ENCODE data around the gene IL31. TPM values are rescaled to one million over a fixed set of nuclear protein-coding genes. Genes with fewer than 3 reads are reported as not detected.
"Not testable (repeated sequence)": the region's sequence is repeated elsewhere in the genome, so short reads cannot be mapped to it uniquely, and the experiment has no call there.

Gene IL31
- total RNA-seq, 1 experiment from 2014 or later: not detected

- Histone ChIP-seq H3K9me3 (ENCODE audit: control insufficient read depth, insufficient read depth, low read depth, low read length) (no peaks in the 10 kb centered on the region), H3K4me3 (ENCODE audit: low read depth in 2 of 2, low read length in 2 of 2) (peak within 1 kb of the TSS; percentile 41 to 48), H3K27ac (ENCODE audit: low read length) (no peak within 1 kb of the TSS), H3K4me1 (ENCODE audit: control insufficient read depth, insufficient read depth, low read length) (no peaks in the 10 kb centered on the region), H3K36me3 (ENCODE audit: control insufficient read depth, insufficient read depth, low read length) (no peaks in the 10 kb centered on the region), H3K27me3 (ENCODE audit: control insufficient read depth, insufficient read depth, low read length) (no peaks in the 10 kb centered on the region)
- in situ Hi-C loops (cut with HindIII; ENCODE audit: low pct_unique_long_range_greater_than_20kb, low sequenced_read_pairs) (no loop called here), intact Hi-C loops (cut with micrococcal nuclease; ENCODE audit: unreplicated experiment) (loop anchor here (10.0 kb wide), 1 partner anchor 128 kb away; no protein-coding TSS in a partner anchor)
- CTCF ChIA-PET: interaction anchor here (0.7 kb wide), 1 partner anchor 33 kb away, joined by 14 read pairs; no protein-coding TSS in a partner anchor
- no TSS peak for BruUV-seq (replicated peaks)
- DNase-seq (ENCODE audit: low read depth, low spot score) (no peak), ATAC-seq (peak; percentile 85)
- POLR2A ChIA-PET: interaction anchor here (0.7 kb wide), 1 partner anchor 96 kb away, joined by 3 read pairs; no protein-coding TSS in a partner anchor
- no peak for TF ChIP-seq REST (IDR thresholded peaks at IDR 0.05; ENCODE audit: insufficient read depth in 1 of 2, low read depth in 2 of 2, low read length in 1 of 2)
- TF ChIP-seq TCF7L2 (IDR thresholded peaks at IDR 0.05; ENCODE audit: low read depth, low read length): no peak
- TF ChIP-seq CTCF (IDR thresholded peaks at IDR 0.05): no peak
- TF ChIP-seq SIN3A (IDR thresholded peaks at IDR 0.05; ENCODE audit: borderline replicate concordance, insufficient read depth, low read depth, low read length): no peak
- TF ChIP-seq POLR2AphosphoS5 (IDR thresholded peaks at IDR 0.05; ENCODE audit: low read depth, low read length): no peak
Observed at GRCh38 chr12:122182887-122183587, 9.0 kb upstream of the IL31 start, which contains the start of gene LRRC43. Gene LRRC43, plus strand, starts transcription at chr12:122183123. Its CDS starts 22 bp downstream, at chr12:122183145.

- POLR2A ChIA-PET; H3K4me1 ChIP-seq (ENCODE audit: control insufficient read depth, insufficient read depth, low read length); BruUV-seq (replicated peaks); H3K27me3 ChIP-seq (ENCODE audit: control insufficient read depth, insufficient read depth, low read length); H3K36me3 ChIP-seq (ENCODE audit: control insufficient read depth, insufficient read depth, low read length); ATAC-seq; intact Hi-C loops (cut with micrococcal nuclease; ENCODE audit: unreplicated experiment); DNase-seq (ENCODE audit: low read depth, low spot score); H3K27ac ChIP-seq (ENCODE audit: low read length); H3K9me3 ChIP-seq (ENCODE audit: control insufficient read depth, insufficient read depth, low read depth, low read length); H3K4me3 ChIP-seq (ENCODE audit: low read depth in 2 of 2, low read length in 2 of 2); in situ Hi-C loops (cut with HindIII; ENCODE audit: low pct_unique_long_range_greater_than_20kb, low sequenced_read_pairs): not testable (repeated sequence)
- CTCF ChIA-PET: interaction anchor here (0.7 kb wide), 1 partner anchor 33 kb away, joined by 4 read pairs; no protein-coding TSS in a partner anchor
Observed at GRCh38 chr12:122176473-122176872, 2.5 kb upstream of the IL31 start.
